Measurements from ENCODE around the gene FBXL17.
"Not testable (repeated sequence)": the region's sequence is repeated elsewhere in the genome, so short reads cannot be mapped to it uniquely, and the experiment has no call there.

The FBXL17 gene

DNA sequence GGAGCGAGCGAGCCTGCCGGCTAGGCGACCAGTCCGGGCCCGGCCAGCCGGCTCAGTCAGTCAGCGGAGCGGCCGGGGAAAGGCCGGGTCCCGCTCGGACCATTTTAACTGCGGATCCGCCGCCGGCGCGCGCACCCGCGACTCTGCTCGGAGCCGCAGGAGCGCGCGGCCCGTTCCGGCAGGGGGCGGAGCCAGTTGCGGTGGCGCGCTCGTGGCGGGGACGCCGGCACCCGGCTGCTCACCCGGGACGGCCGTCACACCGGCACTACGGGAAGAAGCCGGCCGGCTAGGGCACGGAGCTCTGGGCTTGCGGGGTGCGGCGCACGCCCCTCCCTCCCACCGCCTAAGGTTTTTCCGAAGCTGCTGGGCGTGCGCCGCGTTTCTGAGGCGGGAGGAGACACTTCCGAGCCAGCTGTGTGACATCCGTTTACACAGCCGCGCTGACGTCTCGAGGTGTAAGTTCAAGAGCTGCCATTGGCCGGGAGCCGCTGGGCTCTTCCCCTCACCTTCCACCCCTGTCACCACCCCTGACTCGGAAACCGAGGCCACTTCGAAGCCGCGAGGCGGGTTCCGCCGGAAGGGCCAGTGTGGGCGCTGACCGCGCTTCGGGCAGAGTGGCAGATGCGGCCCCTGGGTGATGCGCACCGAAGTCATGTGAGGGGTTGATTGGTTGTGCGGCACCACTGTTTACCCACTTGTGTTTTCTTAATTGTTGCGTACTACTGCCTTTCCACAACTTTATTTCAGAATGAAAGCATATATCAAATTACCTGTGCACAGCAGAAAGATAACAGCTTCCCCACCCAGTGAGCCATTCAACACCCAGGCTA is at the start of gene FBXL17:
TSS of gene FBXL17 (minus strand) at position 145 of the 830 bp plus-strand sequence.
- peak; percentile 92 for DNase-seq (ENCODE audit: low read depth)

DNA sequence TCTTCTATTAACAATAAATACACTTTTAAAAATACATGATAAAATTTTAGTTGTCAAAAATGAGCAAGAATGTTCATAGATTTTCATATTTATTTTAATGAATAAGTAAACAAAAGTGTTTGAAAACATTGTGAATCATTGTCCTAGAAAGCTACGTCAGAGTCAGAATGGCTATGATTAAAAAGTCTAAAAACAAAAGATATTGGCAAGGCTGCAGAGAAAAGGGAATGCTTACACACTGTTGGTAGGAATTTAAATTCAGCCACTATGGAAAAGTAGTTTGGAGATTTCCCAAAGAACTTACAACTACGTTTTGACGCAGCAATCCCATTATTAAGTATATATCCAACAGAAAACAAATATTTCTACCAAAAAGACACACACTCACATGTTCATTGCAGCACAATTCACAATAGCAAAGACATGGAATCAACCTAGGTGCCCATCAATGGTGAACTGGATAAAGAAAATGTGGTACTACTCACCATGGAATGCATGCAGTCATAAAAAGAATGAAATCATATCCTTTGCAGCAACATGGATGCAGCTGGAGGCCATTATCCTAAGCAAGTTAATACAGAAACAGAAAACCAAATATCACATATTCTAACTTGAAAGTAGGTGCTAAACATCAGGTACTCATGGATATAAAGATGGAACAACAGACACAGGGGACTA is 49.2 kb upstream of the FBXL17 start:
- DNase-seq (ENCODE audit: low read depth), result no peak

DNA sequence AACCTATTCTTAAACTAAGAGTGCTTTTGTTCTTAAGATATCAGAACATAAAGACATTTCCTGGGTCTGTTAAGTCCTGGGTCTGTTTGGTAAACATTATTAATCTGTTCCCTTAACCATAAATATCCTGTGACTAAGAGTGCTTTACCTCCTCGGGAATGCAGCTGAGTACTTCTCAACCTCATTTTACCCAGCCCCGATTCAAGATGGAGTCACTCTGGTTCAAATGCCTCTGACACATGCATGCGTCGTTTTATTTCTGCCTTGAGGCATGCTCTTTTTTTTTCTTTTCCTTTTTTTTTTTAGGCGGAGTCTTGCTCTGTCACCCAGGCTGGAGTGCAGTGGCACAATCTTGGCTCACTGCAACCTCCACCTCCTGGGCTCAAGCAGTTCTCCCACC is 39.8 kb upstream of the FBXL17 start:
- peak; percentile 43 for DNase-seq (ENCODE audit: low read depth)

DNA sequence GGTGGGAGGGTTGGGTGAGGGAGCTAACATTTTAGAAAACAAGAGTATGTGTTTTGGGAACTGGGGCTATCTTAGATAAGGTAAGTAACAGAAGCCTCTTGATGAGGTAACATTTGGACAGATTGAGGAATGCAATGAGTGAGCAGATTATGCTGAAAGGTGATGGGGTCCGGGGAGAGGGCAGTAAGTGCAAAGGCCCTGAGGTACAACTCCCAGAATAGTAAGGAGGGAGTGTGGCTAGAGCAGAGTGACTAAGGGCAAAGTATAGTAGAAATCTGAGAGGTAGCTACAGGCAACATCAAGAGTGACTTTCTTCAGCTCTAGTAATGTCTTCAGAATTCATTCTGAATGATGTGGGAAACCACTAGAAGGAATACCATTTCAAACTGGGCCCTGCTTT is 38.9 kb upstream of the FBXL17 start:
- no peak for DNase-seq (ENCODE audit: low read depth)

DNA sequence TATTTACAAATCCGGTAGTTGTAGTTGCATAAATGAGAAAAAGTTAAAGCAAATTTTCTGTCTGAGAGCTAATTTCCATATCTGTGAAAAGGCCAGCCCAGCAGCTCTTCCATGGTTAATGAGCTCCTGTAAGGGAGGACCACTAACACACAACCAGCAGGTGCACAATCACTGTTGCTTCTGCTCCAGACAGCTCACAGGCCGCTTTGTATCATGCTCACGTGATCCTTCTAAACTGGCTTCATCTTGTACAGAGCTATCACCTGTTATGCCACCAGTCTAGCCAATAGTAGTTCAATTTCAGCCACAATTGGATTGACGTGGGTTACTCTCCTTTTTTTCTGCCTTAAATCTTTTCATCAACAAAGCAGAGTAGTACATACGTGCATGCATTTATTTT is 38.3 kb upstream of the FBXL17 start:
- DNase-seq (ENCODE audit: low read depth), result no peak

DNA sequence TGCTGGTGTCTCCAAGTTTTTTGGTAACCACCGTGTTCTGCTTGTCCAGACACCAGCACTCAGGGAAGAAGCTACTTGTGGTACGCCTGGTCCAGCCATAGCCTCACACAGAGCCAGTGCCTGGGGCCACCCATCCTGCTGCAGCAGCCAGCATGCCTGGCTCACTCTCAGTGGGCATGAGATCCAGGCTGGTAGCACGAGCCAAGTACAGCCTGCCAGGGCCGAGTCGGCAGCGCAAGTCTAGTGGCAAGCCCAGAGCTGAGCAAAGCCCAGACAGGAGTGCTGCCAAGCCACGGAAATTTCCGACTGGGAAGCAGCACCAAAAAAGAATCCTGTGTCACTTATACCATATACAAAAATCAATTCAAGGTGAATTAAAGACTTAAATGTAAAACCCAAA is 36.3 kb upstream of the FBXL17 start:
- DNase-seq (ENCODE audit: low read depth), result no peak

DNA sequence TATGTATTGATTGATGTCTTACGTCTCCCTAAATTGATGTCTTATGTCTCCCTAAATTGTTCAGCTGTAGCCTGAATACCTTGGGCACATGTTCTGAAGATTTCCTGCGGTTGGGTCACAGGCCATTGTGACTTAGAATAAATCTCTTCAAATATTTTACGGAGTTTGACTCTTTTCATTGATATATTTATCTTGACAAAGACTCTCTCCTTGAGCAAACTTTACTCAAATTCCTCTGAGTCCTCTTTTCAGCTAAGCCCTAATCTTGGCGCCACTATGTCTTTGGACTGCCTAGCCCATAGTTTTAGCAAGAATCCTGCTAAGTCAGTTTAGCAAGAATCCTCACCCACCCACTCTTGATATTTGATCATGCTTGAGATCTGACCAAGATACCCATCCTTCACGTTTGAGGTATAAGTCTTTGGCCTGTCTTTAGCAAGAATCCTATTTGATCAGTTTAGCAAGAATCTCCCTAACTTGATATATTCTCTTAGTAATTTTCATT is 35.3 kb upstream of the FBXL17 start:
- no peak for DNase-seq (ENCODE audit: low read depth)

DNA sequence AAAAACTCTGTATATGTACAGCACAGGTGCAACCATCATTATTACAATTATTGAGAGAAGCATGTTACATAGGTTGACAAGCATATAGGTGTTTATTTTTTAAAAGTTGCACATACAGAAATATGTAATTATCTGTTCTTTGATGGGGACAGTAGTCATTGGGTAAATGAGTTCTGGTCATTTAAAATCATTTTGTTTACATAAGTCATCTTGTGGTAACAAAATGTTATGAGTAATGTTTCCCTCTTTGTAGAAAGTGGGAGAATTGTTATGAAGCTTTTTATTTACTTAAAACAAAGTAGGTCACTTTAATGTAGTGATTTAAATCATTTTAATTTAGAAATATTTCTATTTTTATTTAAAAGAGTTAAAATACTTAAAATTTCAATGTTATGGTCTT is 33.8 kb upstream of the FBXL17 start:
- DNase-seq (ENCODE audit: low read depth), result peak; percentile 6

DNA sequence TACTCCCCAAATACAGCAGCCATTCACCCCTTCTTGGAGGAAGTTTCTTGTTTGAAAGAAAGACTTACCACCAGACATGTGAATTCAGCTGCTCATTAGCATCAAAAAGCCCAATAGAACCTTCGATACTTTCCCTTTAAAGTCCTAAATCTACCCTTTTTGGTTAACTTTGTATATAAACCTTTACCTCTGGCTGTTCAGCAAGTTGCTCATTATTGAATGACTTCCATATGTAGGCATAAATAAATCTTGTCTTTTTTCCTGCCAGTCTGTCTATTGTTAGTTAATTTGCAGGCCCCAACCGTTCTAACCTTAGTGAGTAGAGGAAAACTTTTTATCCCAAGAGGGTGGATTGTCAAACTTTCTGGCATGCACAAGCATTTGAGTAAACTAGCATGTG is 27.9 kb upstream of the FBXL17 start:
- no peak for DNase-seq (ENCODE audit: low read depth)

DNA sequence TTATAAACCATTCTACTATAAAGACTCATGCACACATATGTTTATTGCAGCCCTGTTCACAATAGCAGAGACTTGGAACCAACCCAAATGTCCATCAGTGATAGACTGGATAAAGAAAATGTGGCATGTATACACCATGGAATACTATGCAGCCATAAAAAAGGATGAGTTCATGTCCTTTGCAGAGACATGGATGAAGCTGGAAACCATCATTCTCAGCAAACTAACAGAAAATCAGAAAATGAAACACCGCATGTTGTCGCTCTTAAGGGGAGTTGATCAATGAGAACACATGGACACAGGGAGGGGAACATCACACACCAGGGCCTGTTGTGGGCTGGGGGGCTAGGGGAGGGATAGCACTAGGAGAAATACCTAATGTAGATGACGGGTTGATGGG is 23.3 kb upstream of the FBXL17 start:
- not testable (repeated sequence) for DNase-seq (ENCODE audit: low read depth)

DNA sequence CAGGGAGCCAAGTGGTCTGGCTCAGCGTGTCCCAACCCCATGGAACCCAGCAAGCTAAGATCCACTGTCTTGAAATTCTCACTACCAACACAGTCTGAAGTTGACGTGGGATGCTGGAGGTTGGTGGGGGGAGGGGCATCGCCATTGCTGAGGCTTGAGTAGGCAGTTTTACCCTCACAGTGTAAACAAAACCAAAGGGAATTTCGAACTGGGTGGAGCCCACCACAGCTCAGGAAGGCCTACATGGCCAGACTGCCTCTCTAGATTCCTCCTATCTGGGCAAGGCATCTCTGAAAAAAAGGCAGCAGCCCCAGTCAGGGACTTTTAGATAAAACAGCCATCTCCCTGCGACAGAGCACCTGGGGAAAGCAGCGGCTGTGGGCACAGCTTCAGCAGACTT is 17.1 kb upstream of the FBXL17 start:
- DNase-seq (ENCODE audit: low read depth), result peak; percentile 29

DNA sequence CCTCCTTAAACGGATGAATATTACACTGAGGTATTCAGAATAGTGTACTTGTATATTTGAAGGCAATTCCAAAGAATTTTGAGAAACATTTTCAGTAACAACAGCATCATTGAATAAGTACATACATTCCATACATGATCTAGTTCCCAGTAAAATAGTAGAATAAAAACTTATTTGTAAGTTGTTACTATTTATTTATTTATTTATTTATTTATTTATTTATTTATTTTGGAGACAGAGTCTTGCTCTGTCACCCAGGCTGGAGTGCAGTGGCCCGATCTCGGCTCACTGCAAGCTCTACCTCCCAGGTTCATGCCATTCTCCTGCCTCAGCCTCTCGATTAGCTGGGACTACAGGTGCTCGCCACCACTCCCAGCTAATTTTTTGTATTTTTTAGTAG is 14.9 kb upstream of the FBXL17 start:
- DNase-seq (ENCODE audit: low read depth), result not testable (repeated sequence)

DNA sequence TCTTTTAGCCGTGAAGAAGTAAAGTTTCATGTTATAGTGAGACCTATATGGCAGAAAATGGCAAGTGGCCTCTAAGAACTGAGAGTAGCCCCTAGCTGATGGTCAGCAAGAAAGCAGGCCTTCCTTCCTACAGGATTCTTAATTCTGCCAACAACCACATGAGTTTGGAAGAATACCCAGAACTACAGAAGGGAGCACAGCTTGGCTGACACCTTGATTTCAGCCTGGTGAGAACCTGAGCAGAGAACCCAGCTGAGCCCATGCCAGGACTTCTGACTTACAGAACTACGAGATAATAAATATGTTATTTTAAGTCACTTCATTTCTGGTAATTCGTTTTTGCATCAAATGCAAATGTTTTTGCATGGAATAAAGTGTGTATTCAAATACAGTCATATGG is 5.9 kb upstream of the FBXL17 start:
- DNase-seq (ENCODE audit: low read depth), result no peak

DNA sequence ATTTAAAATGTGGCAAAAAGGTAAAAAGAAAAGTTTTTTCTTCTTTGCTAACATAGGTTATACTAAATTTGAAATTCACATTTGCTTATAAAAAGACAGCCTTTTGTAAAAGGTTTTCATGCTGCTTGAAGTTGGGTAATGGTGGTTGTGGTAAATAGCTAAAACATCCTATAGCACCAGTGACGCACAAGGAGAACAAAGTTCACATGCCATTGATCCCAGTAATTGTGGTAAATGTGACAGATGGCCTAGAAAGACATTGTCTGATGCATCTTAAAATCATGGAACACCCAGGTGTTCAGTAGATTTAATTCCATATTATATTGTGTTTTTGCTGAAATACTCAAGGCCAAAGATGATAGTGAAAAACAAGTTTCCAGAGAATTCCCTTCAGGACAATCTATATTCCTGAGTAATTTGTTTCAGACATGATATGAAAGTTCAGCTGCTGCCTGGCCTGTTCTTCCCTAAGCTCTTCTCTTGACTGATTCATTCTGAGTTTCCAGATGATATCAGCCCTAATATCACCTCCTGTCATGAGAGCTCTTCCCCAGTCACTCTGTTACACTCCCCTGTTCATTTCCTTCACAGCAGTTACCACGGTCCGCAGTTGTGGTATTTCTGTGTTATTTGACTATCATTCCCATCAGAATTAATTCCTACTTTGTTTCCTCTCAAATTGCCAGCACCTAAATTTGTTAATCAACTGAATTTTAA is 4.6 kb upstream of the FBXL17 start:
- peak; percentile 87 for DNase-seq (ENCODE audit: low read depth)

DNA sequence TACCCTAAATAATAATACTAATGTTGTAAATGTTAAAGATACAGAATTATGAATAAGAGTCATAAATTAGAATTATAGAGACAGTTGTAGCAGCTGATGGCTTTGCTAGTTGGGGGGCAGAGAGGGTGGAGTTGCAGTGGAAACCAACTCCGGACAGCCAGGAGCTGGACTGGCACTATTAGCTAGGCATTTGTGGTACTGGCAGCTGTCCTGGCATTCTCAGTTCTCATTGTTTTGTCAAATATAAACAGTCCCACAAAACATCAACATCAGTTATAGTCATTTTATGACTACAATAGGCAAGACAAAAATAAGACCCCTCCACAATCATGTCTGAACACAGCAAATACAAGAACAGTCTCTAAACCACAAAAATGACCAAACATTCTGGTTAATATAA is 2.8 kb upstream of the FBXL17 start:
- DNase-seq (ENCODE audit: low read depth), result no peak

DNA sequence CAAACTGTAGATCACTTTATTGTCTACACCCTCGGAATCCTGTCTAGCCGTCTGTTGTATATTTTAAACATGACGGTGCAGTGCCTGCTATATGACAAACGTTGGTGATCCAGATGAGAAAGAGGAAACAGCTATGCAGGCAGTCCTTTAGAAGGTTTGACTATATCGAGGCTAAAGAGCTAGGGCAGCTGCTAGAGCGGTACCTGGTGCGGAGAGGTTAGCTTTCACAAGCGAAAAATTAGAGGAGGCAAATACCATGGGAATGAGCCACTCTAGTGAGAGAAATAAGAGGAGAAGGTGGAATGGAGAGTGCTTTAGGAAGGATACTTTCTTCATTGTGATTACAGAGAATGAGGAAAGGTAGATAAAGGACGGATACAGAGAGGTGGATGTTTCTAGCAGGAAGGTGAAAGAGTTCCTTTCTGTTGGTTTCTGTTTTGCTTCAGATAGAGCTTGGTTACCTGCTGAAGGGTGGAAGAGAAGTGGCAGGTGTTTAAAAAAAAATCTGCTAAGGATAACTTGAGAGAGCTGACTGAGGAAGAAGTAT is 959 bp upstream of the FBXL17 start:
- peak; percentile 48 for DNase-seq (ENCODE audit: low read depth)

DNA sequence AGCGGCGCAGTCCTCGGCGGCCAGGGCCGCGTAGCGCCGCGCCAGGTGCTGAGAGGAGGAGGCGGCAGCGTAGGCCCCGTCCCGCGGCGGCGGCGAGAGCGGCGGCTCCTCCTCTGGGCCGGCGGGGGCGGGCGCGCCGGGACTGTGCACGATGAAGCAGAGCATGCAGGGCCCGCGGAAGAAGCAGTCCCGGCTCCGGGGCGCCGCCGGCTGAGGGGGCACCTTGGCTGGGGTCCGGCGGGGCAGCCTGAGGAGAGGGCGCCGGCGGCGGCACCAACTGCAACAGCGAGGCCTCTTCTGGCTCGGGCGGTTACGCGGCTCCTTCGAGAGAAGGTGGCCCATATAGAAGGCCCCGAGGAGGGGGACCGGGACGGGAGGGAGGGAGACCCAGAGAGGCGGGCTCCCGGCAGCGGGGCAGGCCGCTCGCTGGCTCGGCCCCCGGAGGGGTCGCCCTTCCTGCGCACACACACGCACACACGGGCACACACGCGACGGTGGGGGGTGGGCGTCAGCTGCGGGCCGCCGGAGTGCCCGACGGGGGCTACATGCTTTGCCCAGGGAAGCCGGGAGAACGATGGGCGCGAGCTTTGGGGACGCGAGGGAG is 446 bp downstream of the FBXL17 start:
- peak; percentile 62 for DNase-seq (ENCODE audit: low read depth)

DNA sequence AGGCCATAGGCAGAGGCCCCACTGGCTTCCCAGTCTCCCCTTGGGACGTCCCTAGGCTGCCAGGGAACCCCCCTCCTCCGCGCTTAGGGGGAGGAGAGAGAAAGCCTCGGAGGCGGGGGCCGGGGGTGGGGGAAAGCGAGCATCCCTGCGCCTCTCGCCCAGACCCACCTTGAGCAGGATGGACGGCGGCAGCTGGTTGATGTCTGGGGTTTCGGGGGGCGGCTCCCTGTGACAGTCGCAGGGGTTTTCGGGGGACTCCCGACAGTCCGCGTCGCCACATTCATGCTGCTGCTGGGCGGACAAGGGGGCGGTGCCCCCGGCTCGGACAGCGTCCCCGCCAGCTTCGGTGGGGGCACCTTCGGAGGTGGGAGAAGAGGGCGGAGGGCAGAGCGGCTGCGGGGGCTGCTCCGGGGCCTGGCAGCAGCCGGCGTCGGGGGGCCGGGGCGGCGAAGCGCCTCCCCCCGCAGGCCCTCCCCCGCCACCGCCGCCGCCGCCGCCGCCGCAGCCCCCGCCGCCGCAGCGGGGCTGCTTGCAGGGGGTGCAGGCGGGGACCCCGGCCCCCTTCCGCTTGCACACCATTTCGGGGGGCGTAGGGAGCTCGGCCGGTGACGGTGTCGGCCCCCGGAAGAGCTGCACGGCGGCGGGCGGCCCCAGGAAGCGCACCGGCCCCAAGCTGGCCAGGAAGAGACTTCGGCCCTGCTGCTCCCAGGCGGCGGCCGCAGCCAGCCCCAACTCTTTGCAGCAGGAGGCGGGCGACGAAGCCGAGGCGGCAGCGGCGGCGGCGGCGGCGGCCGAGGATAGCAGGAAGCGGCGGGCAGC is 1.2 kb downstream of the FBXL17 start:
- DNase-seq (ENCODE audit: low read depth), result no peak

DNA sequence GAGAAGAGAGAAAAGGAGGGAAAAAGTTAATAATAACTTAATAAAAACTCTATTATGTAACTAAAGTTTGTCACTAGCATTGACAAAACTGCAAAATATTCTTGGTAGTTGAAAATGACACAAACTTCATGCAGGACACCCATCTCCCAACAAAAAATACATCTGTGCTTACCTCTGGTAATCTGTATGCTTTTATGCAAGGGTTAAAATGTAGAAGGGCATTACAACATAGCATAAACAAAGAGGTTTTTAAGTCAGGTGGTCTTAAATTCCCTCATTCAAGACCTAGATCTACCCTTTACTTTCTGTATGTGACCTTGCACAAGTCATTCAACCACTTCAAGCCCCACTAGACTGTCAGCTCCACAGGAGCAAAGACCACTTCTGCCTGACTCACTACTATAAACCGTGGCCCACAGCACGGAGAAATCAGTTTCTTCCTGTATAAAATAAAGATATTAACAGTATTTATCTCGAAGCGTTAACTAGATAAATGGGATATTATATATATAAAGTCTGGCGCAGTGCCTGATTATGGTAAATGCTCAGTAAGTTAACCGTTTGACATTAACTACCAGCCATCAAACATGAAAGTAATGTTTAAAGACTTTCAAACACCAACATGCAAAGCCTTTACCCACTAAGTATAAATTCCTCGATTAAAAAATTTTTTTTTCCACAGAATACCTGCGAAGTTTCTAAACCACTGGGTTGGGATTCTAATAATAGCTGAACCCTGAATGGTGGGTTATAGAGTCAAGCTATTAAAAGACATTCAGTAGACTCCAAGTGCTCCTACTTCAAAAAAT is 2.0 kb downstream of the FBXL17 start:
- DNase-seq (ENCODE audit: low read depth), result peak; percentile 32

DNA sequence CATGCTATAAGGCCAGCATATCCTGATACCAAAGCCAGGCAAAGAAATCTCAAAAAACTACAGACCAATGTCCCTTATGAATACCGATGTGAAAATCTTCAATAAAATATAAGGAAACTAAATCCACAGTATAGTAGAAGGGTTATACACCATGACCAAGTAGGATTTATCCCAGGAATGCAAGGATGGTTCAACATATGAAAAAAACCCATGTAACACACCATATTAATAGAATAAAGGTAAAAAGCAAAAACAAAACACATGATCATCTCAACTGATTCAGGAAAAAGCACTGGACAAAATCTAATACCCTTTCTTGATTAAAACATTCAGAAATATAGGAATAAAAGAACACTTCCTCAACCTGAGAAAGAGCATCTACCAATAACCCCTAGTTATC is 6.1 kb downstream of the FBXL17 start:
- no peak for DNase-seq (ENCODE audit: low read depth)

Data from amniotic epithelial cell (primary cell).